HG02840 (cell line): ENCODE data around the gene TTLL1.
"Not testable (repeated sequence)": the region's sequence is repeated elsewhere in the genome, so short reads cannot be mapped to it uniquely, and the experiment has no call there.

ENCODE experiments used
- ATAC-seq: cut with Tn5 transposase; IDR thresholded peaks from one replicate; pipeline ENCODE4 v1.9.1; 2021; ENCODE audit warnings: mild to moderate bottlenecking, moderate library complexity, moderate number of reproducible peaks; ENCODE audit not compliant: unreplicated experiment, low FRiP score

TTLL1 gene

DNA sequence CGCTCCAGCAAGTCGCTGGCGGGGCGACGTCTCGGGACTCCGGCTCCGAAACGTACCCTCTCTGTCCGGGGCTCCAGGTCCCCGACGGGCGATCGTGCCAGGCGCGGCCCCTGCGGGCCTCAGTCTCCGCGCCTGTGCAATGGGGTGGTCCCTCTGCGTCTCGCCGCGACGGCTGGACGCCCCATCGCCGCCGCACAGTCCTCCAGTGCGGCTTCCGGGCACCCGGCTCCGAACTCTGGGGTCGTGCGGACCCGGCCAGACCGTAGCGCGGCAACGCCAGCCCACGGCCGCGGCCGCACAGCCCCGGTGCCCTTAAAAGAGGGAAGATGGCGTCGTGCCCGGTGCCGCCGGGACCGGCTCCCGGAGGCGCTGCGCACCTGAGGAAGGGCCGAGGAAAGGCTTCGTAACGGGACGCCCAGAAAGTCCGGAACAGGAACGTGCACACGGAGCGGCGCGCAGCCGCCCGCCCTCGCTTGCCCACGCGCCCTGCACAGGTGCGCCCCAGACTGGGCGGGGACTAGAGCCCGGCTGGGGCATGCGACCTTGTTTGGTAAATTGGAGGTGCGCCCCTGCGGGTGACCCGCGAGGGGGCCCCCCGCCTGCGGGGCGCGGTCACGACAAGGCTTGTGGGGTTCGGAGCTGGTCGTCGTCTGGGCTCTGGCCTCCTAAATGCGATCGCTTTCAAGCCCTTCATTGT is 21.9 kb upstream of the TTLL1 start:
- peak; percentile 15 for ATAC-seq

DNA sequence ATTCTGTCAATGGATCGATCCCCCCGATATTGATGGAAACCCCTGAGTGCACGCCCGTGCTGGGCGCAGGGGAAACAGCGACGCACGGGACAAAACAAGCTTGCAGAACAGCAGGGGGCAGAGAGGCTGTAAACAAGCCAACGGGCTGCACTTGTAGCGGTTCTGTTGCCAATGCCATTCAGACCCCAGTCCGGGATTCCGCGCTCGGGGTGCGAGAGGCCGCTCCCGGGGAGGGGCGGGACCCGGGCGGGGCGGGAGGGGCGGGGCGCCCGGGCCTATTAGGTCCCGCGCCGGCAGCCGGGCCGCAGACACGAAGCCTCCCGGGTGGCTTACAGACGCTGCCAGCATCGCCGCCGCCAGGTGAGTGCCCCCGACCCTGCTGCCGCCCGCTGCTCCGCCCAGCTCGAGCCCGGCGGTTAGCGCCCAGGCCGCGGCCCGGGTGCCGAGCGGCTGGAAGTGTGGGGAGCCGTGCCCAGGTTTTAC is 21.3 kb upstream of the TTLL1 start, which contains the start of gene BIK:
TSS of gene BIK (plus strand) at position 307 of the 483 bp plus-strand sequence. CDS start 13,273 bp downstream, outside the sequence.
- peak; percentile 51 for ATAC-seq

DNA sequence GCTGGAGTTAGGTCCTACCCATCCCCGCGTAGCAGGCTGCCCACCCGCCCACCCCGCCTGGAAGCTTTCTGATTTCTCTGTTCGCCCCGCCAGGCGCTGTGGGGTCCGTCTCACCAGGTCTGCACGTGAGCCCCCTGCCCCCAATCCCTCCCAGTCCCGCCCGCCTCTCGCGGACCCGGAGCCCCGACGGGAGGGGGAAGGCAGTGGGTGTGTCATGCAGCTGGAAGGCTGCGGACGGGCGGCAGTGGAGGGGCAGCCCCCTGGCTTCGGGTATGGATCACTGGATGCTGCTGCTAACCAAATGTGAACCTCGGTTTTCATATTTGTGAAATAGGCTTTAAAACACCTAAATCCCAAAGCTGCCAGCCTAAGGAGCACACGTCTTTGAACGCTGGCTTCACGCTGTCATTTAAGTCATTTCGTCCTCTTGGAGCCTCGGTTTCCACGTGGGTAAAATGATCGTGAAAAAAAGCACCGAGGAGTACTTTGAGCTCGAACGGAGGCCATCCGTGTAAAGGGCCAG is 20.8 kb upstream of the TTLL1 start:
- ATAC-seq = no peak

DNA sequence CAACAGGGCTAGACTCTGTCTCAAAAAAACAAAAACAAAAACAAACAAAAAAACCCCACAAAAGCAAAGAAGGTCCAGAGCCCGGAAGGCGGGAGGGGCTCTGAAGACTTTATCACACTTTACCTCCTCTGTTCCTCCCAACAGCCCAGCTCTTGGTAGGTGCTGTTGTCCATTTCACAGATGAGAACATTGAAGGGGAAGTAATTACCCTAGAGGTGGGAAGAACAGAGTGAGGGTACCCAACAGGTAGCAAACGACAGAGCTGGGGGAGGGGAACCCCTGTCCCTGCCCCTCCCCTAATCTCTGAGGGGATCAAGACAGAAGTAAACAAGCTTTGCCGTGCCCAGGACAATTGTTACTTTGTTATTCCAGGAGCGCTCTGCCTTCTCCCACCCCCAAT is 20.3 kb upstream of the TTLL1 start:
- ATAC-seq = no peak

DNA sequence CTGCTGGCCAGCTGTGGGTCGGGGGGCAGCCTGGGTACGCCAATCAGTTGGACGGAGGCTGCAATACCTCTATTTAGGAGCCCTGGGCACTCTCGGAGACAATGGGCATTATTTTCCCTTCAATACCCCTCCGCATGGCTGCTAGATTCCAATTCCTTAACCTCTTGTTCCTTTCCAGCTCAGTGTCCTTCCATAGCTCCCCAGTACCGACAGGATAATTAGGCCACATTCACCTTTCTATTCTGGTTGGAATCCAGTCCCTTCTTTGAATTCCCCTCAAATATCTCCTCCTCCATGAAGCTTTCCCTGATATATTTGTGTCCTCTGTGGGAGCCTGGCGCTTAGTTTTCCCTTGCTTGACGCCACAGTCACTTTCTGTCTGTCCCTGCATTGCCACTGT is 17.1 kb upstream of the TTLL1 start:
- no peak for ATAC-seq

DNA sequence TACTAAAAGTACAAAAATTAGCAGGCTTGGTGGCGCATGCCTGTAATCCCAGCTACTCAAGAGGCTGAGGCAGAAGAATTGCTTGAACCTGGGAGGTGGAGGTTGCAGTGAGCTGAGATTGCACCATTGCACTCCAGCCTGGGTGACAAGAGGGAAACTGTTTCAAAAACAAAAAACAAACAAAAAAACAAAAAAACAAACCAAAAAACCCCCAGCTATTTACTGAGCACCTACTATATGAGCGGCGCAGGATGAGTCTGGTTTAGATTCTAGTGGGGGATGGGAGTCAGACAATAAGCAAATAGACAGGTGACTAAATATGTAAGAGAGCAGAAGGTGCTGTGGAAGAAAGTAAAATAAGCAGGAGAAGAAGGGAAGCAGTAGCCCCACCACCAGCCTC is 15.8 kb upstream of the TTLL1 start:
- not testable (repeated sequence) for ATAC-seq

DNA sequence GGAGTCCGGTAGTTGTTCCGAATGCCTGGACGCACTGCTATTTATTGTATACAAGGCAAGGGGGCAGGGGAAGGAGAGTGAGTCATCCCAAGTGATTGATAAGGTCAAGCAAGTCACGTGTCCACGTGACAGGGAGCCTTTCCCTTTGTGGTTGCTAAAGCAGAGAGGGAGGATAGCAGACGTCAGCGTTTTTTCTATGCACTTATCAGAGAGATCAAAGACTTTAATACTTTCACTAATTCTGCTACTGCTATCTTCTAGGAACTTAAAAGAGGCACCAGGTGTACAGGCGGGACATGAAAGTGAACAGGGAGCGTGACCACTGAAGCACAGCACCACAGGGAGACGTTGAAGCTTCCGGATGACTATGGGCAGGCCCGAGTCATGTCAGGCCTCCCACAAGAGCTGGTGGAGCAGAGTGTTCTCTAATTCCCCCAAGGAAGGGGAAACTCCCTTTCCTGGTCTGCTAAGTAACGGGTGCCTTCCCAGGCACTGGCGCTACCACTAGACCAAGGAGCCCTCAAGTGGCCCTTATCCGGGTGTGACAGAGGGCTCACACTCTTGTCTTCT is 14.9 kb upstream of the TTLL1 start:
- not testable (repeated sequence) for ATAC-seq

DNA sequence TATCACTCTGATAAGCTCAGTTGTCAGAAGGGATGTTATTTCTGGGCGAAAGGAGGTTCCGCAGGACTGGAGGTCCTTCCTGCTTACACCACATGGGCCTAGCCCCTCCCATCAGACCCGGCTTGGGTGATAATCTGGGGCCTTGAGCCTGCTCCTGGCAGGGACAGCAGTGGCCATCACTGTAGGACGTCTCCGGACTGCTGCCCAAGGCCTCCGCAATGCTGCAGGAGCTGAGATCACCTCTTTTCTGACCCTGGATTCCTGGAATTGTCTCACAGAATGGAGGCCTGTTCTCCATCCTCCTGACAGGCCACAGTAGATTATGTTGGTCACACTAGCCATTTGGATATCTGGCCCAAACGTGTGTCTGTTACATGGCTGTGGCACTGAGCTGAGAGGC is 12.1 kb upstream of the TTLL1 start:
- no peak for ATAC-seq

DNA sequence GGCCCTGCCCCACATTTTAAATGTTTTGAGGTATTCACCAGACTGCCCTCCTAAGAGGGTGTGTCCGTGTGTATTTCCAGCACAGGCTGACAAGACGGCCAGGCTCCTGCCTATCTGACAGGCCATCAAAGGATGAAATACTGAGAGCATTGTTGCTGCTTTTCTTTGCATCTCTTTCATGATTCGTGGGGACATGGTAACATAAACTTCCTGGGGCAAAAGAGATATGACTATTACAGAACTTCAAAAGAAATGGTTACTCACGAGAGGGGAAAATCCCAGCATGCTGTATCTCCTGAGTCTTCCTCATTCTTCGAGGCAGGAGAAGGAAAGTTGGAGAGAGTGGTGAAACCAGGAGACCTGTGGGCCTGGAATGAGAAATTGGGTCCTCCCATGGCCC is 11.0 kb upstream of the TTLL1 start:
- no peak for ATAC-seq

DNA sequence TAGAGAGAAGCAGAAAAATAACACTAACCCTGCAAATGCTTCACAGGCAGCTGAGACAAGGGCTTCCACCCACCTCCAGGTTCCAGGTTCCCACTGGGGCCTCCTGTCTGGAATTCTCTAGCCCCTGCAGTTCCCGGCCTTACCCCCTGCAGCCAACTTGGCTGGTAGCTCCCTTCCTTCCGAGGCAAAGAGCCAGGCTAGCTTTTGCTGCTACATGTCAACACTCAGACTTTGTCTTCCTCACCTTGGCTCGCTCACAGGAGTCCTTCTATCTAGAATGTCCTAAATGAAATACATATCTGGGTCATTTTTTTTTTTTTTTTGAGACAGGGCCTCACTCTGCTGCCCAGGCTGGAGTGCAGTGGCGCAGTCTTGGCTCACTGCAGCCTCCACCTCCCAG is 9.9 kb upstream of the TTLL1 start:
- ATAC-seq = no peak

DNA sequence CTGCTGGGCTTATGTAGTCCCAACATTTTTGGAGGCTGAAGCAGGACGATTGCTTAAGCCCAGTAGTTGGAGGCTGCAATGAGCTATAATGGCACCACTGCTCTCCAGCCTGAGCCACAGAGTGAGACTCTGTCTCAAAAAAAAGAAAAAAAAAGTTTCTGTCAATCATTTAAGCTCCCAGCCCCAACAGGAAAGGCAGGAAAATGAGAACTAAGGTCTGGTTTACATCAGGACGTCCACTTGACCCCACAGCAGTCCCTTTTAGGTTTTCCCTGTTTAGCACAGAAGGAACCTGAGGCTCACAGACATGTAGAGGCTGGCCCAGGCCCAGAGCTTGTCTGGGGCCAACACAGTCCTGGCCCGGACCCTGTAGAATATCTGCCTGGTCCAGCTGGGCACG is 9.2 kb upstream of the TTLL1 start:
- ATAC-seq = no peak

DNA sequence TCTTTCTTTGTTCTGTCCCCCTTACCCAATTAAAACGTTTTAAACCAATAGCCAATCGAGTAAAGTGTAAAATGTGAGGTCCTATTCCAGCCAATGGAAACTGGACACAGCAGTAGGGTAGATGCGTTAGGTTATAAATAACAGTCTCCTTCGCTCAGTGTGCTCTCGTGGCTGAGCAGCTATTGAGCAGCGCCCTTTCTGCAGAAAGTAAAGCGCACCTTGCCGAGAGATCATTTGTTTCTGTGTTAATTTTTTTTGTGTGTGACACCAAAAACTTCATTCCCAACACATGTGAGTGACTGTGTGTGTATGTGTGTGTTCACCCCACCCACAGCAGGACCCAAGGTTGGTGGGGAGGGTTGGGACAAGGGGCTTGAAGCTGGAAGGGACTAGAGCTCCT is 7.2 kb upstream of the TTLL1 start:
- no peak for ATAC-seq

DNA sequence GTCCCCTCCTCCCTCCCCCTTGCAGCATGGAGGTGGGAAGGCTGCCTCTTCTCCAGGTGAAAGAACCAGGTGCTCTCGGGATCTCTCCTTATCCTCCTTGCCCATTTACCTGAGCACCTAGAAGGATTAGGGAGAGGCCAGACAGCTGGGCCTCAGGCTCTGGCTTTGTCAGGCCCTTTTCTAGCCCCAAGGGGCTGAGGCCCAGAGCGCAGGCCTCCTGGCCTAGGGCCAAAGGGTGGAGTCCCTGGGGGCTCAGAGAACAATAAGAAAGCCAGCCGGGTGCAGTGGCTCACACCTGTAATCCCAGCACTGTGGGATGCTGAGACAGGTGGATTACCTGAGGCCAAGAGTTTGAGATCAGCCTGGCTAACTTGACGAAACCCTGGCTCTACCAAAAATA is 5.4 kb upstream of the TTLL1 start:
- ATAC-seq = no peak

DNA sequence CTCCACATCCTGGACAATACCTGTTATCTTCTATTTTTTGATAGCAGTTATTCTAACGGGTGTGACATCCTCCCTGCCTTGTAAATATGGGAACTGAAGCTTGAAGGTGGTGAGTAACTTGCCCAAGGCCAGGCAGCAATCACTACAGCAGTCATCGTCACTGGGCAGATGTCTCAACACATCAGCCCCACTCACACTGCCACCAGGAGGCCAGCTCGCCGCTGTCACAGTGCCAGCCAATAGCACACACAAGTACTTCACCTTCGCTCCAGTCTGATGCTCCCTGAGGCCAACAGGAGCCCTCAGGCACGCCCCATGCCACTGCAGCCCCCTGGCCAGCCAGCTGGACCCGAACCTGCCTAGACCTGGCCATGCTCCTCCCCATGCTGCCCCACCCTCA is 4.9 kb upstream of the TTLL1 start:
- ATAC-seq = no peak

DNA sequence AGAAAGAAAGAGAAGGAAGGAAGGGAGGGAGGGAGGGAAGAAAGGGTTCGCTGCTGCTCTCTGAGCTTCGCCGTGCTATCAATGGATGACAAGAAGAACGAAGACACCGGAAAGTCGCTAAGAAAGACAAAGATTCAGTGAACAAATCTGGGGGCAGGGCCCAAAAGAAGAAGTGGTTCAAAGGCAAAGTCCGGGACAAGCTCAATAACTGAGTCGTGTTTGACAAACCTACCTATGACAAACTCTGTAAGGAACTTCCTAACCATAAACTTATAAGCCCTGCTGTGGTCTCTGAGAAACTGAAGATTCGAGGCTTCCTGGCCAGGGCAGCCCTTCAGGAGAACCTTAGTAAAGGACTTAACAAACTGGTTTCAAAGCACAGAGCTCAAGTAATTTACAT is 2.9 kb upstream of the TTLL1 start:
- no peak for ATAC-seq

DNA sequence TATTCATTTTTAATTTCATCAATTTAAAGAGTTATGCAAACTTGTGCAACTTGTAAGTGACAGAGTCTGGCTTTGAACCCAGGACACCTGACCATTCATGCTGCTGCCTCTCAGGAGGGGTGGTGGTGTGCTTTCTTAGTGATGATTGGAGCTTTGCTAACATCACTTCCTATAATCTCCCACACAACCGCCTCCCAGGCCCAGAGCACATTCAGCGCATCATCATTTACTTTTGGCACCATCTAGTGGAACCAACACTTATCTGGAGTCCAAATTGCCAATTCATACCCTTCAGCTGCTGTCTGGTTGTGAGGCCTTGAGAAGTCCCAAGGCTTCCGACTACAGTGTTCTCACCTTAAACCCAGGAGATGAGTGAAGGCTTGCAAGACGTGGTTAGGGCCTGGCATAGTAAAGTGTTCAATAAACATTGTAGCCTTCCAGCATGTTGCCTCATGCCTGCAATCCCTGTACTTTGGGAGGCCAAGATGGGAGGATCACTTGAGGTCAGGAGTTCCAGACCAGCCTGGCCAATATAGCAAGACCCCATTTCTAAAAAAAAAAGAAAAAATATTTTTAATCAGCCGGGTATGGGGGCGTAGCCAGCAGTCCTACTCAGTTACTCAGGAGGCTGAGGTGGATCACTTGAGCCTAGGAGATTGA is 1.1 kb upstream of the TTLL1 start:
- no peak for ATAC-seq

DNA sequence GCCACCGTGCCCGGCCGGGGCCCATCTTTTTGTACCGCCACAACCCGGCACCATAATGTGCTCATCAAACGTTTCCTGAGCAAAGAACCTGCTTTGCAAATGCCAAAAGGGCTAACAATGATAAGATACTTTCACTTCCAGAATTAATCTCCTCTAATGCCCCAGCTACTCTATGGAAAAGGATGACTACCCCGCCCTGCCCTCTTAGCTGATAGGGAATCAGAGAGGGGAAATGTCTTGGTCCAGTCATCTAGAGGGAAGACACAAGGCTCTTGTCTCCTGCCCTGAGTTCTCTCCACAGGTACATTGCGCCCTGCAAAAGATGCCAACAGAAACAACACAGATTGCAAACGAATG is 586 bp downstream of the TTLL1 start:
- no peak for ATAC-seq

DNA sequence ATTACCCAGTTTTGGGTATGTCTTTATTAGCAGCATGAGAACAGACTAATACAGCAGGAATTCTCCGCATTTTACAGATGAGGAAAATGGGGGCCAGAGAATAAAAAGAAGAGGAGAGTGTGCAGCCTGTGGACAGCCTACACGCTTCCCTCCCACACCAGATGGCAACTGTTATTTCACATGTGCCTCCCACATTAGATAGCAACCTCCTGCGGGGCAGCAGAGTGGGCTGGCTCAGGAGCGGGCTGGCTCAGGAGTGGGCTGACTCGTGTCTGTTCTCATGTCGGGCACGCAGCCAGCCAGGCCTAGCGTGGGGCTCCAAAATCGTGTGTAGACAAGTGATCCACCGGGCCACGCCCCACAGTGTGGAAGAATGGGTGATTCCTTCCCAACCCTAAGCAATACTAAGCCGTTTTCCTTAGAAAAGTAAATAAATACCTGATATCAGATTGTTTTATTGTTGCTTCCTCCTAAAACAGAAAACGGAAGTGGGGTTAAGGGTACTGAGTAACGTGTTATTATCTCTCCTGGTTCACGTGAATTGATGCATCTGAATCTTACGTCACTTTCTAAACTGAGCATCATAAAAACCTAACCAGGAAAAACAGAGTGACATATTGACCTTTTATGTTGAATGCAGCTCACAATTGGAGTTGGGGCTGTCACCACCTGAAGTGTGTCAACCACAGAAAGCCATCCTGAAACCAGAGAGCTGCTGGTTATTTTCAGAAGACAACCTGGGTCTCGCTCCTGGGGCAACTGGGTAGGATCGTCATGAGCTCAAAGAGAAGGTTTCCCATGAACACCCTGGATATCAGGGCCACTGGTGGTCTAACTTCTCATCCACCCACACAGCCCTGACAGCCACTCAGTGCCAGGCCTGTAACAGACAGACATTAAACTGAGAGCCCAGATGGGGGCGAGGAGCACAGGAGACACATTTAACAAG is 3.3 kb downstream of the TTLL1 start:
- ATAC-seq = no peak

DNA sequence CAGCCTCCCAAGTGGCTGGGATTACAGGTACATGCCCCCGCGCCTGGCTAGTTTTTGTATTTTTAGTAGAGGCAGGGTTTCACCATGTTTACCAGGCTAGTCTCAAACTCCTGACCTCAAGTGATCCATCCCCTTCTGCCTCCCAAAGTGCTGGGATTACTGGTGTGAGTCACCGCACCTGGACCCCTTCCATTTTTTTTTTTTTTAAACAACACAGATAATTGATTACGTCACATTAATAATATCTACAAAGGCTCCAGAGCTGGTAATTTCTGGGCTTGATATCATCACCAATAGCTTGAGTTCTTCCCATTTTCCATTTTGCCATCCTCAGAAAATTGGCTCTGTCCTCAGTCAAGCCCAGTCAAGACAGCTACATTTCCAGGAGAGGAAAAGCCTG is 7.2 kb downstream of the TTLL1 start:
- ATAC-seq = no peak

DNA sequence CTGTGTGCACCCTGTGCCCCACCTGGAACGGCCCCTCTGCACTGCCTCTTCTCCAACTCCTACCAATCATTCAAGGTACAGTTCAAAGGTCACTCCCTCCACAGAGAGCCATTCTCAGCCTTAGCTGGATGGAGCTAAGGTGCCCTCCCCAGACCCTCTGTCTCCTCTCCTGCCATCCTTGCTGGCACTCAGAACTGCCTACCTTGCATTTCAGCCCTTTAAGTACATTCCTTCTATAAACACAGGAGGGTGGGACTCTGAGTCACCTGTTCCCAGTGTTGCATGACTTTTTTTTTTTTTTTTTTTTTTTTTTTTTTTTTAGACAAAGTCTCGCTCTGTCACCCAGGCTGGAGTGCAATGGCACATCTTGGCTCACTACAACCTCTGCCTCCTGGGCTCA is 8.6 kb downstream of the TTLL1 start:
- no peak for ATAC-seq

DNA sequence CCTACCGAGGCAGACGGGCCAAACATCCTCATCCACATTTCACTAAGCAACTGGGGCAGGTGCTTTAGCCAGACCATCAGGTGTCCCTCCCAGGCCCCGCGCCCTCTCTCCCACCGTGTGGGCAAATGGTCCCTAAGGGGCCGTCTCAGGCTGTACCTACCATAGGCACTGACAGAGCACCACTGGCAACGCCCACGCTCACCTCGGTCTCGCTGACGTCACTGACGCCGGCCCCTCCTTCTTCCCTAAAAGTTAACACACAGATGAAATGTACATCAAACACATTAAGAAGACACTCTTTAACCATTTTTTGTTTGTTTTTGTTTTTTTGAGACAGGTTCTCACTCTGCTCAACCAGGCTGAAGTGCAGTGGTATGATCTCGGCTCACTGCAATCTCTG is 9.4 kb downstream of the TTLL1 start:
- ATAC-seq = no peak
